Measurements from ENCODE around the gene SAMSN1. TPM values are rescaled to one million over a fixed set of nuclear protein-coding genes. Genes with fewer than 3 reads are reported as not detected.

Gene SAMSN1
- total and polyA plus RNA-seq, 2 of the 8 experiments (the other 6 are each of a cell fraction or from before 2014, with no cell fraction given): 0.50 to 3.0 TPM

DNA sequence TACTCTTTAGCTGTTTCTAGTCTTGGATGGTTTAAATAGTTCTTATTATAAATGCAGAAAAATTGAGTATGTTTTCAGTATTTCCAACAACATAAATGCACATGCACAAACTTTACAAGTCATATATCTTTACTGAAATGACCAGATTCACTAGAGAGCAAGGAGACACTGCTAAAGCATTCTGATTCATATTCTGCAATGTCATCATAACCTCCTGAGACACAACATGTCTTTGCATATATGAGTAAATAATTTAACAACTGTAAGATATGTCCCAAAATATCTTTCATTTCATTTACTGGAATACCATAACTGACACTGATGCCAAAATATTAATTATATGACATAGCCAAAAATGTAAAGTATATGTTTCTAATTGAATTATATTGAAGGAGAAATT lies 16.8 kb upstream of the SAMSN1 start (continued):
- no peak for TF ChIP-seq CHD7 (IDR thresholded peaks at IDR 0.05; ENCODE audit: insufficient replicate concordance, low read length)
- no peak for TF ChIP-seq JUN (IDR thresholded peaks at IDR 0.05; ENCODE audit: low read depth, low read length)
- no peak for TF ChIP-seq CBX8 (IDR thresholded peaks at IDR 0.05; ENCODE audit: borderline replicate concordance, low read depth, low read length)
- TF ChIP-seq NRF1 (IDR thresholded peaks at IDR 0.05; ENCODE audit: low read depth, low read length): no peak
- no peak for TF ChIP-seq TCF12 (IDR thresholded peaks at IDR 0.05; ENCODE audit: low read depth, low read length)

Measured in H1 (cell line).